Measurements from ENCODE around the gene PPIA. TPM values are rescaled to one million over a fixed set of nuclear protein-coding genes. Genes with fewer than 3 reads are reported as not detected.

The PPIA gene
- total RNA-seq, 1 experiment from 2014 or later: 3,047 TPM

DNA sequence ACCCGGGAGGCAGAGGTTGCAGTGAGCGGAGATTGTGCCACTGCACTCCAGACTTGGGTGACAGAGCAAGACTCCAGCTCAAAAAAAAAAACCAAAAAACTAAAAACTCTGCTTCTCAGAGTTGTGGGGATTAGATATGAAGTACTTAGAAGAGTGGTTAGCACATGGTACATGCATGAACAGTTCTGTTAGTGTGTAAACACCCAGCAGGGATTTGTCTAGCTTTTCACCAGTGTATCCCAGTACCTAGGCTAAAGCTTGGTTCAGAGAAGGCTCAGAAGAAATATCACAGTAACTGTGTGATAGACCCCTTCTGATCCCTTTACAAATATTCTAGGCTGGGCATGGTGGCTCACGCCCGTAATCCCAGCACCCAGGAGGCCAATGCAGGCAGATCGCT is 9.5 kb downstream of the PPIA start:
- POLR2A ChIA-PET (ENCODE audit: low non-redundant PET): no interaction called here
- DNase-seq (ENCODE audit: low spot score): no peak
- H3K27me3 ChIP-seq (replicated peaks; ENCODE audit: insufficient read depth, low read depth, low read length, poor library complexity): no peaks in the 10 kb centered on the region
- BruUV-seq (replicated peaks): no TSS peak
- no peaks in the 10 kb centered on the region for H3K4me1 ChIP-seq (ENCODE audit: insufficient read depth, low read length, poor library complexity, severe bottlenecking)
- H3K27ac ChIP-seq (ENCODE audit: low read depth, low read length, poor library complexity, severe bottlenecking): no peak overlapping the region
- H3K36me3 ChIP-seq (ENCODE audit: insufficient read depth, low read length, poor library complexity, severe bottlenecking): peaks cover 33% of the 10 kb centered on the region
- no peaks in the 10 kb centered on the region for H3K9me3 ChIP-seq (ENCODE audit: low read depth, low read length, poor library complexity, severe bottlenecking)
- TF ChIP-seq, protein P1, sequence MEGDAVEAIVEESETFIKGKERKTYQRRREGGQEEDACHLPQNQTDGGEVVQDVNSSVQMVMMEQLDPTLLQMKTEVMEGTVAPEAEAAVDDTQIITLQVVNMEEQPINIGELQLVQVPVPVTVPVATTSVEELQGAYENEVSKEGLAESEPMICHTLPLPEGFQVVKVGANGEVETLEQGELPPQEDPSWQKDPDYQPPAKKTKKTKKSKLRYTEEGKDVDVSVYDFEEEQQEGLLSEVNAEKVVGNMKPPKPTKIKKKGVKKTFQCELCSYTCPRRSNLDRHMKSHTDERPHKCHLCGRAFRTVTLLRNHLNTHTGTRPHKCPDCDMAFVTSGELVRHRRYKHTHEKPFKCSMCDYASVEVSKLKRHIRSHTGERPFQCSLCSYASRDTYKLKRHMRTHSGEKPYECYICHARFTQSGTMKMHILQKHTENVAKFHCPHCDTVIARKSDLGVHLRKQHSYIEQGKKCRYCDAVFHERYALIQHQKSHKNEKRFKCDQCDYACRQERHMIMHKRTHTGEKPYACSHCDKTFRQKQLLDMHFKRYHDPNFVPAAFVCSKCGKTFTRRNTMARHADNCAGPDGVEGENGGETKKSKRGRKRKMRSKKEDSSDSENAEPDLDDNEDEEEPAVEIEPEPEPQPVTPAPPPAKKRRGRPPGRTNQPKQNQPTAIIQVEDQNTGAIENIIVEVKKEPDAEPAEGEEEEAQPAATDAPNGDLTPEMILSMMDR (conservative IDR thresholded peaks at IDR 0.05; ENCODE audit: low read depth, low read length): no peak
- TF ChIP-seq EZH2 (IDR thresholded peaks at IDR 0.05; ENCODE audit: borderline replicate concordance, low read depth, low read length, poor library complexity, severe bottlenecking): no peak
- intact Hi-C loops (cut with micrococcal nuclease; ENCODE audit: unreplicated experiment): no loop called here
- no peak overlapping the region for H3K4me3 ChIP-seq (ENCODE audit: low read depth, low read length, poor library complexity, severe bottlenecking)
- CTCF ChIA-PET: interaction anchor here (0.6 to 0.9 kb wide), 3 partner anchors 41 to 240 kb away, joined by 3 to 4 read pairs (median 3); no protein-coding TSS in a partner anchor

DNA sequence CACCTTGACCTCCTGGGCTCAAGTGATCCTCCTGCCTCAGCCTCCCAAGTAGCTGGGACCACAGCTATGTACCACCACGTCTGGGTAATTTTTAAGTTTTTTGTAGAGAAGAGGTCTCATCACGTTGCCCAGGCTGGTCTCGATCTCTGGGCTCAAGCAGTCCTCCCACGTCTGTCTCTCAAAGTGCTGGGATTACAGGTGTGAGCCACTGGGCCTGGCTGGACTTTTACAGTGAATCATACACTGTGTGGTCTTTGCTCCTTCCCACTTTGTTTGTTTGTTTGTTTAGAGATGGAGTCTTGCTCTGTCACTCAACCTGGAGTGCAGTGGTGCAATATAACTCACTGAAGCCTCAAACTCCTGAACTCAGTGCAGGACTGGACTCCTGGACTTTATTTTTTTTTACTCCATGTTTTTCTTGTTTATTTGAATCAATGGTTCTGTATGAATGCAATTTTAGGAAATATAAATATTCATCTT is 12.5 kb downstream of the PPIA start:
- ChIA-PET POLR2A (ENCODE audit: low non-redundant PET) (no interaction called here), CTCF (interaction anchor here (0.7 kb wide), 1 partner anchor 597 kb away, joined by 3 read pairs; no protein-coding TSS in a partner anchor)
- peaks cover 4% of the 10 kb centered on the region for H3K36me3 ChIP-seq (ENCODE audit: insufficient read depth, low read length, poor library complexity, severe bottlenecking)
- H3K4me1 ChIP-seq (ENCODE audit: insufficient read depth, low read length, poor library complexity, severe bottlenecking): no peaks in the 10 kb centered on the region
- TF ChIP-seq, protein P1 (conservative IDR thresholded peaks at IDR 0.05; ENCODE audit: low read depth, low read length): no peak
- TF ChIP-seq EZH2 (IDR thresholded peaks at IDR 0.05; ENCODE audit: borderline replicate concordance, low read depth, low read length, poor library complexity, severe bottlenecking): no peak
- H3K9me3 ChIP-seq (ENCODE audit: low read depth, low read length, poor library complexity, severe bottlenecking): no peaks in the 10 kb centered on the region
- no peak overlapping the region for H3K4me3 ChIP-seq (ENCODE audit: low read depth, low read length, poor library complexity, severe bottlenecking)
- no peaks in the 10 kb centered on the region for H3K27me3 ChIP-seq (replicated peaks; ENCODE audit: insufficient read depth, low read depth, low read length, poor library complexity)
- DNase-seq (ENCODE audit: low spot score): no peak
- no peak overlapping the region for H3K27ac ChIP-seq (ENCODE audit: low read depth, low read length, poor library complexity, severe bottlenecking)
- intact Hi-C loops (cut with micrococcal nuclease; ENCODE audit: unreplicated experiment): no loop called here
- no TSS peak for BruUV-seq (replicated peaks)

DNA sequence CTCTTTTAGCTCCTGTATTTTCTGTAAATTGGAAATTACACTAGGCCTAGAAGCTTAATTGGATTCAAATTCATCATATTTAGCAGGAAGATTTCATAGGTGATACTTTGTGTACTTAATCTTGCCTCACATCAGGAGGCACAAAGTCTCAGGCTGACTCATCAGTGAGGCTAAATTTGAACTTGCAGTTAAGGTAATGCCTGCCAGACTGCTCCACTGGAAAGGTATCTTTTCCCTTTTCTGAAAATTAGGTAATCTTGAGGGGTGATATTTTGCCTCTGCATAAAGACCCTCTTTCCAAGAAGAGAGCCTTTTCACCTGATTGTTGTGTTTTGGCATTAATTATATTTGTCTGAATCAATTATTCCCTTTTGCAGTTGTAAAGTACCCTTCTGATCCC is 14.6 kb downstream of the PPIA start:
- H3K4me1 ChIP-seq (ENCODE audit: insufficient read depth, low read length, poor library complexity, severe bottlenecking): no peaks in the 10 kb centered on the region
- POLR2A ChIA-PET (ENCODE audit: low non-redundant PET): no interaction called here
- H3K4me3 ChIP-seq (ENCODE audit: low read depth, low read length, poor library complexity, severe bottlenecking): no peak overlapping the region
- intact Hi-C loops (cut with micrococcal nuclease; ENCODE audit: unreplicated experiment): no loop called here
- no peaks in the 10 kb centered on the region for H3K9me3 ChIP-seq (ENCODE audit: low read depth, low read length, poor library complexity, severe bottlenecking)
- no peak overlapping the region for H3K27ac ChIP-seq (ENCODE audit: low read depth, low read length, poor library complexity, severe bottlenecking)
- DNase-seq (ENCODE audit: low spot score): no peak
- H3K36me3 ChIP-seq (ENCODE audit: insufficient read depth, low read length, poor library complexity, severe bottlenecking): no peaks in the 10 kb centered on the region
- no peaks in the 10 kb centered on the region for H3K27me3 ChIP-seq (replicated peaks; ENCODE audit: insufficient read depth, low read depth, low read length, poor library complexity)
- no TSS peak for BruUV-seq (replicated peaks)
- TF ChIP-seq, protein P1 (conservative IDR thresholded peaks at IDR 0.05; ENCODE audit: low read depth, low read length): no peak
- no peak for TF ChIP-seq EZH2 (IDR thresholded peaks at IDR 0.05; ENCODE audit: borderline replicate concordance, low read depth, low read length, poor library complexity, severe bottlenecking)
- CTCF ChIA-PET: no interaction called here
